HCT116 (cell line): Measurements from ENCODE around the gene RHPN2. TPM values are rescaled to one million over a fixed set of nuclear protein-coding genes. Genes with fewer than 3 reads are reported as not detected.

Experiments used
- ATAC-seq: fragments of 200-7000 bp; cut with Tn5 transposase; 2 replicates; pipeline ENCODE4 v1.9.1; 2020; ENCODE audit warnings: mild to moderate bottlenecking, moderate library complexity
- BruUV-seq: library from RNA; stranded (reverse); fragments of 400-500 nt; replicated peaks from 2 replicates; lab custom pipeline; 2021; lab: Mats Ljungman, UMichigan
- CTCF ChIA-PET: fragments of 300-600 bp; sonication (Branson Sonifier 250); formaldehyde crosslinking; loops from one replicate; lab custom pipeline; 2021; ENCODE audit warnings: antibody characterized with exemption; lab: Charles Lee
- POLR2A ChIA-PET: fragments of 300-600, 350-600 bp; sonication (Branson Sonifier 250); formaldehyde crosslinking; loops from one replicate; lab custom pipeline; 2021; ENCODE audit warnings: antibody characterized with exemption; lab: Charles Lee
- RAD21 ChIA-PET, 2 experiments: fragments of 300-600 bp; sonication (Branson Sonifier 250); formaldehyde crosslinking; loops; one replicate each; lab custom pipeline; 2023; ENCODE audit warnings: low total read pairs in 2 of 2; ENCODE audit not compliant: uncharacterized antibody in 2 of 2, unreplicated experiment in 2 of 2, low non-redundant PET in 1 of 2; lab: Charles Lee
- DNase-seq: peaks from one replicate; pipeline ENCODE4 v3.0.0-alpha.2; 2010; ENCODE audit warnings: low read depth, low spot score
- H2AFZ ChIP-seq: fragments of 200-600 bp; shearing (Covaris generic), sonication (generic); 2 replicates; pipeline ENCODE4 v1.6.1; 2017; ENCODE audit warnings: low read depth, mixed run types, mixed read lengths, antibody characterized with exemption, low read length; ENCODE audit not compliant: poor library complexity, severe bottlenecking
- H3K27ac ChIP-seq: 2 replicates; pipeline ENCODE4 v1.5.1; 2012; ENCODE audit warnings: low read depth, low read length
- H3K27me3 ChIP-seq: fragments of 200-600 bp; sonication (generic); 2 replicates; pipeline ENCODE4 v1.6.1; 2016; ENCODE audit warnings: mixed run types, low read length, mixed read lengths; ENCODE audit not compliant: insufficient read depth
- H3K36me3 ChIP-seq, 2 experiments: fragments of 200-500 bp in 1 of 2; fragments of 200-600 bp in 1 of 2; sonication (Bioruptor generic) in 1 of 2; sonication (generic) in 1 of 2; 2 replicates each; pipeline versions ENCODE4 v1.5.1 to v1.6.1; 2014 to 2016; ENCODE audit warnings: low read length in 2 of 2, inconsistent platforms in 1 of 2, mixed read lengths in 1 of 2, mixed run types in 1 of 2; ENCODE audit not compliant: insufficient read depth in 2 of 2, control insufficient read depth in 1 of 2
- H3K4me1 ChIP-seq, 2 experiments: fragments of 200-600 bp in 1 of 2; sonication (generic) in 1 of 2; 2 replicates each; pipeline versions ENCODE4 v1.5.1 to v1.6.1; 2012 to 2017; ENCODE audit warnings: low read length in 2 of 2, inconsistent platforms in 1 of 2, mild to moderate bottlenecking in 1 of 2, mixed read lengths in 1 of 2, mixed run types in 1 of 2, moderate library complexity in 1 of 2; ENCODE audit not compliant: insufficient read depth in 2 of 2, control insufficient read depth in 1 of 2
- H3K4me2 ChIP-seq: fragments of 200-600 bp; sonication (generic); 2 replicates; pipeline ENCODE4 v1.6.1; 2017; ENCODE audit warnings: mixed run types, low read length, mixed read lengths
- H3K4me3 ChIP-seq, 2 experiments: fragments of 200-600 bp in 1 of 2; sonication (generic) in 1 of 2; replicated peaks in 1 of 2; 2 replicates each; pipeline ENCODE4 v1.5.1; 2011 to 2016; ENCODE audit warnings: low read length in 2 of 2, control low read depth in 1 of 2, low read depth in 1 of 2, mild to moderate bottlenecking in 1 of 2, mixed read lengths in 1 of 2, mixed run types in 1 of 2
- H3K79me2 ChIP-seq: fragments of 200-600 bp; sonication (generic); 2 replicates; pipeline ENCODE4 v1.6.1; 2017; ENCODE audit warnings: mild to moderate bottlenecking, mixed run types, low read length, moderate library complexity, mixed read lengths; ENCODE audit not compliant: insufficient read depth
- H3K9ac ChIP-seq: fragments of 200-600 bp; sonication (generic); 2 replicates; pipeline ENCODE4 v1.6.1; 2016; ENCODE audit warnings: low read length, mixed read lengths
- H3K9me2 ChIP-seq: fragments of 200-600 bp; sonication (generic), shearing (Covaris generic); 2 replicates; pipeline ENCODE4 v1.6.1; 2017; ENCODE audit warnings: mixed run types, mild to moderate bottlenecking, moderate library complexity; ENCODE audit not compliant: insufficient read depth
- H3K9me3 ChIP-seq, 2 experiments: fragments of 200-500 bp in 1 of 2; fragments of 200-600 bp in 1 of 2; sonication (Bioruptor generic) in 1 of 2; sonication (generic) in 1 of 2; 2 replicates each; pipeline ENCODE4 v1.6.1; 2014 to 2017; ENCODE audit warnings: low read length in 2 of 2, mixed read lengths in 2 of 2, inconsistent platforms in 1 of 2, low read depth in 1 of 2, mild to moderate bottlenecking in 1 of 2, mixed run types in 1 of 2, moderate library complexity in 1 of 2; ENCODE audit not compliant: control insufficient read depth in 1 of 2, insufficient read depth in 1 of 2
- H4K20me1 ChIP-seq: fragments of 200-600 bp; sonication (generic), shearing (Covaris generic); 2 replicates; pipeline ENCODE4 v1.6.1; 2017; ENCODE audit warnings: mixed run types, mild to moderate bottlenecking, moderate library complexity; ENCODE audit not compliant: insufficient read depth
- CBX3 ChIP-seq: IDR thresholded peaks from 2 replicates; pipeline ENCODE4 v1.6.1; 2012; ENCODE audit warnings: low read depth
- CEBPB ChIP-seq: IDR thresholded peaks from 2 replicates; pipeline ENCODE4 v1.6.1; 2012; ENCODE audit warnings: low read depth
- EGR1 ChIP-seq: IDR thresholded peaks from 2 replicates; pipeline ENCODE4 v1.6.1; 2012; ENCODE audit warnings: low read depth
- ELF1 ChIP-seq: IDR thresholded peaks from 2 replicates; pipeline ENCODE4 v1.6.1; 2012; ENCODE audit warnings: low read depth, borderline replicate concordance
- FOSL1 ChIP-seq: IDR thresholded peaks from 2 replicates; pipeline ENCODE4 v1.6.1; 2012; ENCODE audit warnings: low read depth
- JUND ChIP-seq: IDR thresholded peaks from 2 replicates; pipeline ENCODE4 v1.6.1; 2012
- POLR2A ChIP-seq: IDR thresholded peaks from 2 replicates; pipeline ENCODE4 v1.7.0; 2011; ENCODE audit warnings: borderline replicate concordance; ENCODE audit not compliant: insufficient read depth, insufficient read length; ENCODE audit errors: extremely low read depth
- TCF7L2 ChIP-seq: IDR thresholded peaks from 2 replicates; pipeline ENCODE4 v1.7.0; 2011; ENCODE audit warnings: borderline replicate concordance, inconsistent platforms; ENCODE audit not compliant: insufficient read depth, insufficient read length; ENCODE audit errors: extremely low read depth
- ZNF274 ChIP-seq: fragments of 200-500 bp; sonication (Bioruptor generic); IDR thresholded peaks from 2 replicates; pipeline ENCODE4 v1.6.1; 2014; ENCODE audit warnings: mild to moderate bottlenecking, low read depth, low read length, inconsistent platforms
- intact Hi-C: fragments of 100-400 bp; cut with micrococcal nuclease; formaldehyde crosslinking; loops from 2 replicates; pipeline ENCODE4 v1.10.0; 2022
- total RNA-seq: library from RNA; stranded (reverse); gene quantifications from one replicate; pipeline ENCODE4 v1.2.1, GENCODE V29; 2021; ENCODE audit not compliant: unreplicated experiment
- TF ChIP-seq, protein P1 (sequence below): IDR thresholded peaks from 2 replicates; pipeline ENCODE4 v1.6.1; 2011; ENCODE audit warnings: mild to moderate bottlenecking, low read length, moderate library complexity; ENCODE audit not compliant: insufficient replicate concordance; ENCODE audit errors: extremely low read depth
- TF ChIP-seq, protein P2 (sequence below): IDR thresholded peaks from 2 replicates; pipeline ENCODE4 v1.6.1; 2012
- TF ChIP-seq, protein P3 (sequence below): IDR thresholded peaks from 2 replicates; pipeline ENCODE4 v1.6.1; 2012
- TF ChIP-seq, protein P4 (sequence below), 3 experiments: fragments of 200-600 bp in 1 of 3; sonication (generic) in 1 of 3; IDR thresholded peaks in 2 of 3; conservative IDR thresholded peaks in 1 of 3; 2 replicates each; pipeline ENCODE4 v1.5.1; 2012 to 2017; ENCODE audit warnings: low read depth in 2 of 3, low read length in 2 of 3, antibody characterized with exemption in 1 of 3, borderline replicate concordance in 1 of 3, control low read depth in 1 of 3, mild to moderate bottlenecking in 1 of 3, mixed read lengths in 1 of 3, mixed run types in 1 of 3, moderate library complexity in 1 of 3; ENCODE audit not compliant: insufficient read depth in 1 of 3

RHPN2 gene
- total RNA-seq, 1 experiment from 2014 or later, result 33.3 TPM

DNA sequence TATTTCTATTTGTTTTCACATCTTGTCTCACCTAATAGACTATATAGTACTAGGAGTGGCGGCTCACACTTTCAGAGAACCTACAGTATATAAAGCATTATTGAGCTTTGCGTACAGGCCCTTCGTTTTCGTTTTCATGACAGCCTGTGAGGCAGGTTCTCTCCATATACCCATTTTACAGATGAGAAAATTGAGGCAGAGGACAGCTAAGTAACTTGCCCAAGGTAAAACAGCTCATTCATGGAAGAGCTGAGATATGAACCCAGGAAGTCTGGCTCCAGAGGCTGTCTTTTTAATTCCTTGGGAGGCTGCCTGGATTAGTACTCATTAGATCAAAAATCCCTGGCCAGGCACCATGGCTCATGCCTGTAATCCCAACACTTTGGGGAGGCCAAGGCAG, 63.8 kb downstream of the RHPN2 start:
- no TSS peak for BruUV-seq
- TF ChIP-seq FOSL1, result no peak
- TF ChIP-seq, protein P1, sequence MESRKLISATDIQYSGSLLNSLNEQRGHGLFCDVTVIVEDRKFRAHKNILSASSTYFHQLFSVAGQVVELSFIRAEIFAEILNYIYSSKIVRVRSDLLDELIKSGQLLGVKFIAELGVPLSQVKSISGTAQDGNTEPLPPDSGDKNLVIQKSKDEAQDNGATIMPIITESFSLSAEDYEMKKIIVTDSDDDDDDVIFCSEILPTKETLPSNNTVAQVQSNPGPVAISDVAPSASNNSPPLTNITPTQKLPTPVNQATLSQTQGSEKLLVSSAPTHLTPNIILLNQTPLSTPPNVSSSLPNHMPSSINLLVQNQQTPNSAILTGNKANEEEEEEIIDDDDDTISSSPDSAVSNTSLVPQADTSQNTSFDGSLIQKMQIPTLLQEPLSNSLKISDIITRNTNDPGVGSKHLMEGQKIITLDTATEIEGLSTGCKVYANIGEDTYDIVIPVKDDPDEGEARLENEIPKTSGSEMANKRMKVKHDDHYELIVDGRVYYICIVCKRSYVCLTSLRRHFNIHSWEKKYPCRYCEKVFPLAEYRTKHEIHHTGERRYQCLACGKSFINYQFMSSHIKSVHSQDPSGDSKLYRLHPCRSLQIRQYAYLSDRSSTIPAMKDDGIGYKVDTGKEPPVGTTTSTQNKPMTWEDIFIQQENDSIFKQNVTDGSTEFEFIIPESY, result no peak
- TF ChIP-seq POLR2A, result no peak
- TF ChIP-seq ZNF274, result no peak
- no peak for TF ChIP-seq ELF1
- no peak for TF ChIP-seq CBX3
- TF ChIP-seq TCF7L2, result no peak
- TF ChIP-seq, protein P2, sequence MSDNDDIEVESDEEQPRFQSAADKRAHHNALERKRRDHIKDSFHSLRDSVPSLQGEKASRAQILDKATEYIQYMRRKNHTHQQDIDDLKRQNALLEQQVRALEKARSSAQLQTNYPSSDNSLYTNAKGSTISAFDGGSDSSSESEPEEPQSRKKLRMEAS, result no peak
- TF ChIP-seq, protein P3, sequence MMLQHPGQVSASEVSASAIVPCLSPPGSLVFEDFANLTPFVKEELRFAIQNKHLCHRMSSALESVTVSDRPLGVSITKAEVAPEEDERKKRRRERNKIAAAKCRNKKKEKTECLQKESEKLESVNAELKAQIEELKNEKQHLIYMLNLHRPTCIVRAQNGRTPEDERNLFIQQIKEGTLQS, result no peak
- TF ChIP-seq JUND, result no peak
- TF ChIP-seq, protein P4, sequence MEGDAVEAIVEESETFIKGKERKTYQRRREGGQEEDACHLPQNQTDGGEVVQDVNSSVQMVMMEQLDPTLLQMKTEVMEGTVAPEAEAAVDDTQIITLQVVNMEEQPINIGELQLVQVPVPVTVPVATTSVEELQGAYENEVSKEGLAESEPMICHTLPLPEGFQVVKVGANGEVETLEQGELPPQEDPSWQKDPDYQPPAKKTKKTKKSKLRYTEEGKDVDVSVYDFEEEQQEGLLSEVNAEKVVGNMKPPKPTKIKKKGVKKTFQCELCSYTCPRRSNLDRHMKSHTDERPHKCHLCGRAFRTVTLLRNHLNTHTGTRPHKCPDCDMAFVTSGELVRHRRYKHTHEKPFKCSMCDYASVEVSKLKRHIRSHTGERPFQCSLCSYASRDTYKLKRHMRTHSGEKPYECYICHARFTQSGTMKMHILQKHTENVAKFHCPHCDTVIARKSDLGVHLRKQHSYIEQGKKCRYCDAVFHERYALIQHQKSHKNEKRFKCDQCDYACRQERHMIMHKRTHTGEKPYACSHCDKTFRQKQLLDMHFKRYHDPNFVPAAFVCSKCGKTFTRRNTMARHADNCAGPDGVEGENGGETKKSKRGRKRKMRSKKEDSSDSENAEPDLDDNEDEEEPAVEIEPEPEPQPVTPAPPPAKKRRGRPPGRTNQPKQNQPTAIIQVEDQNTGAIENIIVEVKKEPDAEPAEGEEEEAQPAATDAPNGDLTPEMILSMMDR (IDR thresholded peaks at IDR 0.05 in 2 of 3, conservative IDR thresholded peaks at IDR 0.05 in 1 of 3; ENCODE audit: borderline replicate concordance in 1 of 3, insufficient read depth in 1 of 3, low read depth in 2 of 3, low read length in 2 of 3), result no peak
- no peak for TF ChIP-seq CEBPB
- no peak for TF ChIP-seq EGR1
- no peaks in the 10 kb centered on the region; the same call in 1 of the 2 replicates for H3K79me2 ChIP-seq
- CTCF ChIA-PET, result no interaction called here
- H3K9me2 ChIP-seq, result no peaks in the 10 kb centered on the region
- no peaks in the 10 kb centered on the region for H3K9me3 ChIP-seq
- no peak overlapping the region for H3K27ac ChIP-seq
- H3K4me1 ChIP-seq, result peaks cover 0 to 10% of the 10 kb centered on the region in 2 experiments; a peak in 3 of 4 replicates
- DNase-seq, result no peak
- H3K4me3 ChIP-seq, result no peak overlapping the region
- H3K27me3 ChIP-seq, result no peaks in the 10 kb centered on the region
- peaks cover 5 to 15% of the 10 kb centered on the region in 2 experiments; a peak in 3 of 4 replicates for H3K36me3 ChIP-seq
- RAD21 ChIA-PET, result no interaction called here
- H3K4me2 ChIP-seq, result no peak overlapping the region
- no peaks in the 10 kb centered on the region for H4K20me1 ChIP-seq
- H2AFZ ChIP-seq, result no peak overlapping the region
- no peak overlapping the region for H3K9ac ChIP-seq
- intact Hi-C loops, result no loop called here
- no peak for ATAC-seq
- POLR2A ChIA-PET, result no interaction called here
